GM12878 (cell line): ENCODE results near the gene NCKAP5. TPM values are rescaled to one million over a fixed set of nuclear protein-coding genes. Genes with fewer than 3 reads are reported as not detected.

ENCODE experiments used
- ATAC-seq: fragments of 200-7000 bp; cut with Tn5 transposase; 3 replicates; pipeline ENCODE4 v1.9.1; 2020; ENCODE audit warnings: mild to moderate bottlenecking, moderate library complexity
- BruUV-seq: library from RNA; stranded (reverse); fragments of 400-500 nt; replicated peaks from 2 replicates; lab custom pipeline; 2021; lab: Mats Ljungman, UMichigan
- CTCF ChIA-PET: fragments of 300-600 bp; sonication (Branson Sonifier 250); formaldehyde crosslinking; extraction: SDS; loops from one replicate; lab custom pipeline; 2021; ENCODE audit warnings: inconsistent platforms; lab: Yijun Ruan, JAX
- POLR2A ChIA-PET: fragments of 350-600 bp; formaldehyde crosslinking; extraction: SDS; loops from one replicate; lab custom pipeline; 2021; ENCODE audit warnings: inconsistent platforms; lab: Charles Lee
- RAD21 ChIA-PET: fragments of 300-600 bp; sonication (Branson Sonifier 250); formaldehyde crosslinking; loops from one replicate; lab custom pipeline; 2023; ENCODE audit warnings: antibody characterized with exemption; ENCODE audit not compliant: unreplicated experiment; lab: Charles Lee
- SMC1A ChIA-PET: fragments of 300-600 bp; sonication (Branson Sonifier 250); formaldehyde crosslinking; loops from one replicate; lab custom pipeline; 2023; ENCODE audit not compliant: unreplicated experiment, uncharacterized antibody; lab: Charles Lee
- DNase-seq: peaks from one replicate; pipeline ENCODE4 v3.0.0-alpha.2; 2011; ENCODE audit warnings: low read depth, low spot score
- FAIRE-seq: peaks from 3 replicates; lab custom pipeline; 2011; peaks lifted over from hg19 to GRCh38; lab: Jason Lieb, UNC
- H2AFZ ChIP-seq: 2 replicates; pipeline ENCODE4 v1.6.0; 2011; ENCODE audit warnings: low read depth, low read length, control low read depth; ENCODE audit not compliant: control insufficient read depth
- H3K27ac ChIP-seq: 2 replicates; pipeline ENCODE4 v1.5.1; 2011; ENCODE audit warnings: control low read depth; ENCODE audit not compliant: control insufficient read depth, insufficient read depth
- H3K27me3 ChIP-seq, 2 experiments: replicated peaks in 1 of 2; 2 replicates each; pipeline versions ENCODE4 v1.6.0 to v1.6.1; 2011; ENCODE audit warnings: low read length in 1 of 2; ENCODE audit not compliant: control insufficient read depth in 2 of 2, insufficient read depth in 2 of 2
- H3K36me3 ChIP-seq, 2 experiments: 2 replicates each; pipeline ENCODE4 v1.5.1; 2011; ENCODE audit warnings: low read length in 1 of 2; ENCODE audit not compliant: control insufficient read depth in 2 of 2, insufficient read depth in 2 of 2
- H3K4me1 ChIP-seq: 2 replicates; pipeline ENCODE4 v1.6.1; 2011; ENCODE audit warnings: mild to moderate bottlenecking, low read length, moderate library complexity, mixed read lengths; ENCODE audit not compliant: control insufficient read depth, insufficient read depth
- H3K4me2 ChIP-seq: 2 replicates; pipeline ENCODE4 v1.6.0; 2011; ENCODE audit warnings: control low read depth; ENCODE audit not compliant: control insufficient read depth, insufficient read depth
- H3K4me3 ChIP-seq: fragments of 200-600 bp; sonication (generic); 2 replicates; pipeline ENCODE4 v1.5.1; 2016
- H3K79me2 ChIP-seq: 2 replicates; pipeline ENCODE4 v1.6.0; 2011; ENCODE audit warnings: low read length; ENCODE audit not compliant: control insufficient read depth, insufficient read depth
- H3K9ac ChIP-seq: 2 replicates; pipeline ENCODE4 v1.8.0; 2011; ENCODE audit warnings: low read length, control low read depth, mixed read lengths; ENCODE audit not compliant: control insufficient read depth, insufficient read depth
- H3K9me3 ChIP-seq: replicated peaks from 3 replicates; pipeline ENCODE4 v1.5.1; 2011; ENCODE audit warnings: mild to moderate bottlenecking, low read length; ENCODE audit not compliant: control insufficient read depth, insufficient read depth
- H4K20me1 ChIP-seq: 2 replicates; pipeline ENCODE4 v1.6.0; 2011; ENCODE audit not compliant: control insufficient read depth, insufficient read depth
- EED ChIP-seq: sonication (generic); IDR thresholded peaks from 2 replicates; pipeline ENCODE4 v1.6.1; 2016; ENCODE audit warnings: antibody characterized with exemption, low read depth
- EGR1 ChIP-seq, 2 experiments: IDR thresholded peaks; 1 replicate in 1 of 2; 2 replicates in 1 of 2; pipeline ENCODE4 v1.6.1; 2011 to 2012; ENCODE audit warnings: low read depth in 2 of 2, low read length in 2 of 2, borderline replicate concordance in 1 of 2, mild to moderate bottlenecking in 1 of 2, moderate library complexity in 1 of 2
- EZH2 ChIP-seq: IDR thresholded peaks from 2 replicates; pipeline ENCODE4 v1.6.1; 2012; ENCODE audit warnings: low read depth, mild to moderate bottlenecking, control low read depth, inconsistent platforms, low read length, borderline replicate concordance; ENCODE audit not compliant: control insufficient read depth
- NR2C2 ChIP-seq: IDR thresholded peaks from 2 replicates; pipeline ENCODE4 v1.6.1; 2011; ENCODE audit warnings: borderline replicate concordance, low read depth; ENCODE audit not compliant: control insufficient read depth, insufficient read length
- POLR2AphosphoS2 ChIP-seq: IDR thresholded peaks from 2 replicates; pipeline ENCODE4 v1.6.1; 2011; ENCODE audit warnings: low read depth, mild to moderate bottlenecking, low read length, improper control_type of control experiment, moderate library complexity
- POLR2AphosphoS5 ChIP-seq: IDR thresholded peaks from 2 replicates; pipeline ENCODE4 v1.6.1; 2011; ENCODE audit warnings: mild to moderate bottlenecking, low read length, inconsistent platforms
- STAT1 ChIP-seq: fragments of 450-650 bp; conservative IDR thresholded peaks from 2 replicates; pipeline ENCODE4 v1.6.1; 2014; ENCODE audit warnings: antibody characterized with exemption, mild to moderate bottlenecking
- TARDBP ChIP-seq: IDR thresholded peaks from 2 replicates; pipeline ENCODE4 v1.6.1; 2016; ENCODE audit warnings: borderline replicate concordance
- TCF3 ChIP-seq: IDR thresholded peaks from 2 replicates; pipeline ENCODE4 v1.6.1; 2012; ENCODE audit warnings: low read depth, mild to moderate bottlenecking, low read length, borderline replicate concordance; ENCODE audit not compliant: insufficient read depth
- ZBTB4 ChIP-seq: fragments of 450-650 bp; formaldehyde crosslinking; IDR thresholded peaks from 2 replicates; pipeline ENCODE4 v1.4.0; 2022; ENCODE audit warnings: mild to moderate bottlenecking, moderate library complexity
- ZNF622 ChIP-seq: fragments of 450-650 bp; IDR thresholded peaks from 2 replicates; pipeline ENCODE4 v1.6.1; 2017; ENCODE audit warnings: mild to moderate bottlenecking, inconsistent platforms
- ZZZ3 ChIP-seq: IDR thresholded peaks from 2 replicates; pipeline ENCODE4 v1.6.1; 2011; ENCODE audit warnings: low read depth; ENCODE audit not compliant: control insufficient read depth, insufficient read length
- WGBS: methylation state at CpG from one replicate; pipeline ENCODE4 v1.1.6; 2016; ENCODE audit warnings: low lambda C conversion rate; ENCODE audit not compliant: insufficient replicate concordance, insufficient coverage; ENCODE audit errors: missing lambda C conversion rate; 5-methylcytosine and 5-hydroxymethylcytosine counted together
- in situ Hi-C: fragments of 300-500 bp; cut with MboI; formaldehyde crosslinking; loops from 9 replicates; pipeline ENCODE4 v1.14.3; 2018; ENCODE audit warnings: mixed read lengths
- intact Hi-C: fragments of 100-400 bp; cut with micrococcal nuclease; formaldehyde crosslinking; loops from one replicate; pipeline ENCODE4 v1.14.2; 2022; ENCODE audit not compliant: unreplicated experiment
- polyA plus RNA-seq, 11 experiments: library from polyadenylated mRNA; depleted of rRNA in 4 of 11; unstranded in 6 of 11; stranded (reverse) in 5 of 11; fragments of >200 nt; fragmentation: Nextera tagmentation in 4 of 11; fragmentation: Illumina TruSeq in 1 of 11; extraction: Ambion mirVana in 4 of 11; extraction: Trizol in 1 of 11; gene quantifications; 1 replicate in 1 of 11; 2 replicates in 10 of 11; pipeline versions ENCODE4 v1.2.1 to v1.2.3, GENCODE V29; 2011 to 2016; ENCODE audit warnings: inconsistent platforms in 2 of 11, missing spikeins in 2 of 11, low read depth in 1 of 11
- total RNA-seq, 4 experiments: library from RNA; depleted of rRNA in 3 of 4; stranded (reverse); fragments of >200 nt in 3 of 4; fragmentation: Illumina TruSeq in 1 of 4; extraction: Trizol in 1 of 4; gene quantifications; 2 replicates each; pipeline versions ENCODE4 v1.2.1 to v1.2.3, GENCODE V29; 2013 to 2021
- TF ChIP-seq, protein P1 (sequence below): fragments of 150-350 bp; IDR thresholded peaks from 2 replicates; pipeline ENCODE4 v1.6.1; 2014; ENCODE audit warnings: mild to moderate bottlenecking, low read depth, low read length

The NCKAP5 gene
- total and polyA plus RNA-seq, 10 of the 15 experiments (the other 5 are each of a cell fraction or from before 2014, with no cell fraction given), result 0.06 to 0.44 (median 0.16) TPM

DNA sequence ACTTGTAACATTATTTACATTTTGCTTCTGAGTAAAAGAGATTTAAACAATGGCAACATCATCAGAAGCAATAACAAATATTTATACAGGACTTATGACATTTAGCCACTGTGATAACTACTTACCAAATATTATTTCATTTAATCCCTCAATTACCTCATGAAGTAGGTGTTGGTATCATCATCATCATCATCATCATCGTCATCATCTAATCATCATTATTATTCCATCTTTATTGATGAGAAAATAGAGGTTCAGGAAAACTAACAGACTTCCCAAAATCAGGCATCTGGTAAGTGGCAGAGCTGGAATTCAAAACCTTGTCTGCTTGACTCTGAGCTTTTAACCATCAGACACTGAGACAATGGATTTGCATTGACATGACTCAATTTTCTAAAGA lies 204.4 kb downstream of the NCKAP5 start:
- Histone ChIP-seq H3K27ac (no peak overlapping the region), H4K20me1 (no peaks in the 10 kb centered on the region), H2AFZ (no peak overlapping the region), H3K79me2 (no peaks in the 10 kb centered on the region), H3K27me3 (no peaks in the 10 kb centered on the region), H3K36me3 (no peaks in the 10 kb centered on the region), H3K9me3 (no peaks in the 10 kb centered on the region), H3K4me2 (no peak overlapping the region), H3K4me3 (no peak overlapping the region), H3K4me1 (no peaks in the 10 kb centered on the region), H3K9ac (no peak overlapping the region)
- ChIA-PET SMC1A (interaction anchor here (1.1 to 1.9 kb wide), 3 partner anchors 57 to 139 kb away, joined by 3 to 6 read pairs (median 3); no protein-coding TSS in a partner anchor), CTCF (interaction anchor here (1.4 kb wide), 1 partner anchor 58 kb away, joined by 4 read pairs; no protein-coding TSS in a partner anchor), POLR2A (no interaction called here), RAD21 (interaction anchor here (1.6 kb wide), 1 partner anchor 57 kb away, joined by 3 read pairs; no protein-coding TSS in a partner anchor)
- intact Hi-C loops (no loop called here), in situ Hi-C loops (no loop called here)
- ATAC-seq, result no peak
- no peak for FAIRE-seq
- 0% methylated on average over 1 of the region's 1 CpG for WGBS
- no peak for DNase-seq
- no TSS peak for BruUV-seq
- TF ChIP-seq ZZZ3 (no peak), EED (no peak), POLR2AphosphoS2 (no peak), STAT1 (no peak), NR2C2 (no peak), ZNF622 (no peak), EZH2 (no peak), EGR1 (IDR thresholded peaks at IDR 0.05; ENCODE audit: borderline replicate concordance in 1 of 2, low read depth in 2 of 2, low read length in 2 of 2) (no peak), TARDBP (no peak), ZBTB4 (CRISPR knock-in tag) (no peak), POLR2AphosphoS5 (no peak), TCF3 (no peak)
- TF ChIP-seq, protein P1, sequence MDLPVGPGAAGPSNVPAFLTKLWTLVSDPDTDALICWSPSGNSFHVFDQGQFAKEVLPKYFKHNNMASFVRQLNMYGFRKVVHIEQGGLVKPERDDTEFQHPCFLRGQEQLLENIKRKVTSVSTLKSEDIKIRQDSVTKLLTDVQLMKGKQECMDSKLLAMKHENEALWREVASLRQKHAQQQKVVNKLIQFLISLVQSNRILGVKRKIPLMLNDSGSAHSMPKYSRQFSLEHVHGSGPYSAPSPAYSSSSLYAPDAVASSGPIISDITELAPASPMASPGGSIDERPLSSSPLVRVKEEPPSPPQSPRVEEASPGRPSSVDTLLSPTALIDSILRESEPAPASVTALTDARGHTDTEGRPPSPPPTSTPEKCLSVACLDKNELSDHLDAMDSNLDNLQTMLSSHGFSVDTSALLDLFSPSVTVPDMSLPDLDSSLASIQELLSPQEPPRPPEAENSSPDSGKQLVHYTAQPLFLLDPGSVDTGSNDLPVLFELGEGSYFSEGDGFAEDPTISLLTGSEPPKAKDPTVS, result no peak
